Naive thymus-derived CD8-positive, alpha-beta T cell (primary cell): Measurements from ENCODE around the gene CHST11. TPM values are rescaled to one million over a fixed set of nuclear protein-coding genes. Genes with fewer than 3 reads are reported as not detected.
A peak's percentile ranks its signal among the peaks of the same experiment; 100 is the strongest.

Experiments
- ATAC-seq, 2 donors: fragments of 150-1000 bp; cut with Tn5 transposase in 1 of 2; sonication (Bioruptor Pico), chemical (Tn5 transposase) in 1 of 2; 1 replicate in 1 of 2; 2 replicates in 1 of 2; pipeline ENCODE4 v1.10.0; 2021; ENCODE audit warnings: mild to moderate bottlenecking in 2 of 2, moderate library complexity in 2 of 2
- POLR2A ChIA-PET: fragments of 350-600 bp; sonication (Branson Sonifier 250); formaldehyde crosslinking; loops from one replicate; lab custom pipeline; 2021; ENCODE audit warnings: antibody characterized with exemption; lab: Charles Lee
- DNase-seq, 10 donors: peaks; one replicate each; pipeline versions ENCODE4 v3.0.0 to v3.0.0-alpha.2; 2020 to 2022
- H3K27ac Mint-ChIP-seq, 10 donors: one replicate each; pipeline ENCODE4 v1.8.0; 2020 to 2022; ENCODE audit warnings: mild to moderate bottlenecking in 10 of 10, mixed read lengths in 10 of 10, moderate library complexity in 4 of 10, inconsistent platforms in 1 of 10
- H3K27me3 Mint-ChIP-seq, 5 donors: one replicate each; pipeline ENCODE4 v1.8.0; 2021 to 2022; ENCODE audit warnings: mixed read lengths in 5 of 5
- H3K36me3 Mint-ChIP-seq, 3 donors: one replicate each; pipeline ENCODE4 v1.8.0; 2020 to 2022; ENCODE audit warnings: mixed read lengths in 3 of 3, mild to moderate bottlenecking in 2 of 3, inconsistent platforms in 1 of 3
- H3K4me1 Mint-ChIP-seq, 4 donors: one replicate each; pipeline ENCODE4 v1.8.0; 2021 to 2022; ENCODE audit warnings: mixed read lengths in 4 of 4
- H3K4me3 Mint-ChIP-seq, 10 donors: one replicate each; pipeline ENCODE4 v1.8.0; 2020 to 2022; ENCODE audit warnings: mild to moderate bottlenecking in 10 of 10, mixed read lengths in 10 of 10, moderate library complexity in 6 of 10, inconsistent platforms in 1 of 10
- H3K9me3 Mint-ChIP-seq, 9 donors: one replicate each; pipeline ENCODE4 v1.8.0; 2020 to 2022; ENCODE audit warnings: mixed read lengths in 9 of 9, mild to moderate bottlenecking in 3 of 9, inconsistent platforms in 1 of 9, moderate library complexity in 1 of 9
- polyA plus RNA-seq, 3 donors: library from polyadenylated mRNA; unstranded; fragments of 300-500 nt; fragmentation: Illumina TruSeq; gene quantifications; one replicate each; pipeline ENCODE4 v1.2.3, GENCODE V29; 2021
- total RNA-seq, 8 experiments: library from RNA in 2 of 8; stranded (reverse) in 2 of 8; gene quantifications; one replicate each; pipeline ENCODE4 v1.2.3 and lab custom pipeline; 2021 to 2026

CHST11 gene
- total and polyA plus RNA-seq, 5 experiments from 2014 or later: 23.1 to 35.6 (median 26.8) TPM

GRCh38 chr12:104627231-104627989 lies 170.7 kb downstream of the CHST11 start:
- POLR2A ChIA-PET: no interaction called here
- no peaks in the 10 kb centered on the region for H3K27me3 Mint-ChIP-seq
- peaks cover 0 to 2% (median 0%) of the 10 kb centered on the region in 3 donors for H3K36me3 Mint-ChIP-seq
- DNase-seq (no peak), ATAC-seq (no peak)
- H3K4me3 Mint-ChIP-seq: no peak overlapping the region
- peaks cover 25 to 44% (median 35%) of the 10 kb centered on the region in 4 donors for H3K4me1 Mint-ChIP-seq
- H3K27ac Mint-ChIP-seq: peak overlapping the region in 3 of 10 donors; percentile 3 to 35 (median 11)
- H3K9me3 Mint-ChIP-seq: no peaks in the 10 kb centered on the region

GRCh38 chr12:104627990-104628830 lies 171.5 kb downstream of the CHST11 start:
- peaks cover 24 to 40% (median 28%) of the 10 kb centered on the region in 4 donors for H3K4me1 Mint-ChIP-seq
- H3K27me3 Mint-ChIP-seq: no peaks in the 10 kb centered on the region
- no peak for DNase-seq
- H3K9me3 Mint-ChIP-seq: no peaks in the 10 kb centered on the region
- H3K4me3 Mint-ChIP-seq: no peak overlapping the region
- no peak for ATAC-seq
- H3K27ac Mint-ChIP-seq: peak overlapping the region in 1 of 10 donors; percentile 35
- H3K36me3 Mint-ChIP-seq: peaks cover 0 to 2% (median 0%) of the 10 kb centered on the region in 3 donors
- POLR2A ChIA-PET: no interaction called here

GRCh38 chr12:104628831-104629135 lies 172.0 kb downstream of the CHST11 start:
- Mint-ChIP-seq H3K9me3 (no peaks in the 10 kb centered on the region), H3K36me3 (peaks cover 0 to 2% (median 0%) of the 10 kb centered on the region in 3 donors), H3K27me3 (no peaks in the 10 kb centered on the region), H3K4me3 (no peak overlapping the region), H3K4me1 (peaks cover 22 to 37% (median 24%) of the 10 kb centered on the region in 4 donors), H3K27ac (peak overlapping the region in 1 of 10 donors; percentile 41)
- no peak for ATAC-seq
- no peak for DNase-seq
- POLR2A ChIA-PET: no interaction called here

- no peak for ATAC-seq
- Mint-ChIP-seq H3K36me3 (peaks cover 0 to 2% (median 0%) of the 10 kb centered on the region in 3 donors), H3K4me3 (no peak overlapping the region), H3K27me3 (no peaks in the 10 kb centered on the region), H3K9me3 (no peaks in the 10 kb centered on the region), H3K27ac (no peak overlapping the region), H3K4me1 (peaks cover 20 to 33% (median 22%) of the 10 kb centered on the region in 4 donors)
- no peak for DNase-seq
- POLR2A ChIA-PET: interaction anchor here (1.2 kb wide), 1 partner anchor 174 kb away, joined by 3 read pairs; the partner anchor contains the start of gene CHST11
Observed at GRCh38 chr12:104630230-104630670, 173.5 kb downstream of the CHST11 start.

GRCh38 chr12:104631867-104632266 lies 175.1 kb downstream of the CHST11 start:
- DNase-seq (no peak), ATAC-seq (no peak)
- Mint-ChIP-seq H3K36me3 (peaks cover 0 to 2% (median 0%) of the 10 kb centered on the region in 3 donors), H3K27me3 (no peaks in the 10 kb centered on the region), H3K9me3 (no peaks in the 10 kb centered on the region), H3K4me1 (peaks cover 23 to 34% (median 25%) of the 10 kb centered on the region in 4 donors), H3K27ac (peak overlapping the region in 3 of 10 donors; percentile 33 to 63 (median 37)), H3K4me3 (no peak overlapping the region)
- POLR2A ChIA-PET: interaction anchor here (0.6 kb wide), 1 partner anchor 231 kb away, joined by 5 read pairs; no protein-coding TSS in a partner anchor

- POLR2A ChIA-PET: interaction anchor here (0.6 kb wide), 2 partner anchors 32 to 251 kb away, joined by 3 to 4 read pairs; no protein-coding TSS in a partner anchor
- H3K27ac Mint-ChIP-seq: no peak overlapping the region
- ATAC-seq (no peak), DNase-seq (no peak)
- peaks cover 25 to 37% (median 27%) of the 10 kb centered on the region in 4 donors for H3K4me1 Mint-ChIP-seq
- H3K36me3 Mint-ChIP-seq: peaks cover 0 to 2% (median 0%) of the 10 kb centered on the region in 3 donors
- no peaks in the 10 kb centered on the region for H3K27me3 Mint-ChIP-seq
- H3K9me3 Mint-ChIP-seq: no peaks in the 10 kb centered on the region
- H3K4me3 Mint-ChIP-seq: no peak overlapping the region
Observed at GRCh38 chr12:104632724-104633201, 176.0 kb downstream of the CHST11 start.

GRCh38 chr12:104634044-104634443 lies 177.3 kb downstream of the CHST11 start:
- peaks cover 27 to 48% (median 31%) of the 10 kb centered on the region in 4 donors for H3K4me1 Mint-ChIP-seq
- POLR2A ChIA-PET: no interaction called here
- DNase-seq: no peak
- no peak for ATAC-seq
- H3K27ac Mint-ChIP-seq: peak overlapping the region in 1 of 10 donors; percentile 8
- H3K36me3 Mint-ChIP-seq: peaks cover 0 to 5% (median 0%) of the 10 kb centered on the region in 3 donors
- H3K4me3 Mint-ChIP-seq: no peak overlapping the region
- no peaks in the 10 kb centered on the region for H3K27me3 Mint-ChIP-seq
- no peaks in the 10 kb centered on the region for H3K9me3 Mint-ChIP-seq

- Mint-ChIP-seq H3K27me3 (no peaks in the 10 kb centered on the region), H3K36me3 (peaks cover 0 to 13% (median 5%) of the 10 kb centered on the region in 3 donors), H3K9me3 (peaks cover 0 to 6% (median 0%) of the 10 kb centered on the region in 9 donors), H3K4me1 (peaks cover 27 to 54% (median 32%) of the 10 kb centered on the region in 4 donors), H3K4me3 (no peak overlapping the region), H3K27ac (no peak overlapping the region)
- DNase-seq: no peak
- POLR2A ChIA-PET: no interaction called here
- ATAC-seq: no peak
Observed at GRCh38 chr12:104634852-104635251, 178.1 kb downstream of the CHST11 start.

GRCh38 chr12:104635607-104636343 lies 179.0 kb downstream of the CHST11 start:
- ATAC-seq: no peak
- Mint-ChIP-seq H3K9me3 (peaks cover 0 to 11% (median 0%) of the 10 kb centered on the region in 9 donors), H3K27ac (no peak overlapping the region), H3K27me3 (no peaks in the 10 kb centered on the region), H3K36me3 (peaks cover 0 to 19% (median 11%) of the 10 kb centered on the region in 3 donors), H3K4me1 (peaks cover 26 to 56% (median 30%) of the 10 kb centered on the region in 4 donors), H3K4me3 (no peak overlapping the region)
- POLR2A ChIA-PET: no interaction called here
- no peak for DNase-seq

DNA sequence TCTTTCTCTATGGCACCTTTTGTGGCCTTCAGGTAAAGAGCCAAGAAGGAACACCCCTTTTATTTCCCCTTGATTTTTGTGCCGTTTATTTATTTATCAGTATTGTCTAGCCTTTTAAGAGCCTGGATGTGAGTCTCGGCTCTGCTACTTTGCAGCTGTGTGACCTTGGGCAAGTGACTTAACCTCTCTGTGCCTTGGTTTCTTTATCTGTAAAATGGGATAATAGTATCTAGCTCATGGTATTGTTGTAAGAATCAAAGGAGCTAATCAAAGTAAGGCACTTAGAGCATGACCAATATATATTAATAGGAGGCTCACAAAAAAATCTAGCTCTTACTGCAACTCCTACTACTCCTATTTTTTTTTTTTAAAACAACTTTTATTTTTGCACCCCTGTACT lies 179.7 kb downstream of the CHST11 start:
- peaks cover 0 to 17% (median 5%) of the 10 kb centered on the region in 9 donors for H3K9me3 Mint-ChIP-seq
- peaks cover 24 to 62% (median 32%) of the 10 kb centered on the region in 4 donors for H3K4me1 Mint-ChIP-seq
- DNase-seq (no peak), ATAC-seq (no peak)
- no peak overlapping the region for H3K4me3 Mint-ChIP-seq
- H3K27ac Mint-ChIP-seq: peak overlapping the region in 1 of 10 donors; percentile 75
- H3K36me3 Mint-ChIP-seq: peaks cover 0 to 19% (median 11%) of the 10 kb centered on the region in 3 donors
- POLR2A ChIA-PET: no interaction called here
- no peaks in the 10 kb centered on the region for H3K27me3 Mint-ChIP-seq

GRCh38 chr12:104637604-104638003 lies 180.9 kb downstream of the CHST11 start:
- H3K4me1 Mint-ChIP-seq: peaks cover 18 to 65% (median 26%) of the 10 kb centered on the region in 4 donors
- peaks cover 0 to 19% (median 11%) of the 10 kb centered on the region in 3 donors for H3K36me3 Mint-ChIP-seq
- H3K27me3 Mint-ChIP-seq: no peaks in the 10 kb centered on the region
- peak overlapping the region in 2 of 10 donors; percentile 58 to 65 for H3K27ac Mint-ChIP-seq
- peak overlapping the region in 1 of 10 donors; percentile 9 for H3K4me3 Mint-ChIP-seq
- ATAC-seq (no peak), DNase-seq (no peak)
- H3K9me3 Mint-ChIP-seq: peaks cover 0 to 17% (median 5%) of the 10 kb centered on the region in 9 donors
- POLR2A ChIA-PET: no interaction called here
